Thyroid gland (tissue), 4 donors: Measurements from ENCODE around the gene LINGO4. TPM values are rescaled to one million over a fixed set of nuclear protein-coding genes. Genes with fewer than 3 reads are reported as not detected.

Source experiments
- DNase-seq, 2 donors: peaks; one replicate each; pipeline ENCODE4 v3.0.0-alpha.2; 2019
- H3K27ac ChIP-seq, 3 donors: fragments of 200-600 bp; sonication (generic); 1 replicate in 2 of 3; 2 replicates in 1 of 3; pipeline ENCODE4 v1.5.1; 2016 to 2019; ENCODE audit warnings: mild to moderate bottlenecking in 1 of 3, moderate library complexity in 1 of 3
- H3K27me3 ChIP-seq: fragments of 200-600 bp; sonication (generic); one replicate; pipeline ENCODE4 v1.5.1; 2019
- H3K36me3 ChIP-seq, 2 donors: fragments of 200-600 bp; sonication (generic); one replicate each; pipeline ENCODE4 v1.5.1; 2016 to 2019
- H3K4me1 ChIP-seq, 2 donors: fragments of 200-600 bp; sonication (generic); one replicate each; pipeline ENCODE4 v1.5.1; 2017 to 2019
- H3K4me3 ChIP-seq, 3 donors: fragments of 200-600 bp; sonication (generic); replicated peaks in 1 of 3; 1 replicate in 2 of 3; 2 replicates in 1 of 3; pipeline ENCODE4 v1.5.1; 2016; ENCODE audit warnings: mild to moderate bottlenecking in 1 of 3
- H3K9me3 ChIP-seq: fragments of 200-600 bp; sonication (generic); one replicate; pipeline ENCODE4 v1.5.1; 2017
- POLR2A ChIP-seq, 2 donors: fragments of 450-650 bp; IDR thresholded peaks; one replicate each; pipeline ENCODE4 v1.6.1; 2017; ENCODE audit warnings: antibody characterized with exemption in 2 of 2, mild to moderate bottlenecking in 2 of 2, moderate library complexity in 1 of 2
- WGBS, 2 donors: methylation state at CpG; one replicate each; pipeline ENCODE4 v1.1.5; 2017; 5-methylcytosine and 5-hydroxymethylcytosine counted together
- intact Hi-C: fragments of 100-400 bp; cut with DNase I; formaldehyde crosslinking; loops from one replicate; pipeline ENCODE4 v1.15.1; 2023
- total RNA-seq, 4 donors: library from RNA; depleted of rRNA; stranded (reverse); fragments of >200 nt; gene quantifications; one replicate each; pipeline ENCODE4 v1.2.3, GENCODE V29; 2016
- TF ChIP-seq, protein P1 (sequence below), 6 experiments: fragments of 200-600 bp in 3 of 6; fragments of 450-650 bp in 3 of 6; sonication (generic) in 3 of 6; IDR thresholded peaks; one replicate each; pipeline ENCODE4 v1.5.1; 2016 to 2019; ENCODE audit warnings: antibody characterized with exemption in 6 of 6, mild to moderate bottlenecking in 2 of 6, inconsistent platforms in 1 of 6, moderate library complexity in 1 of 6

Gene LINGO4
- total RNA-seq, 4 donors from 2014 or later: 0.13 to 0.63 (median 0.24) TPM

DNA sequence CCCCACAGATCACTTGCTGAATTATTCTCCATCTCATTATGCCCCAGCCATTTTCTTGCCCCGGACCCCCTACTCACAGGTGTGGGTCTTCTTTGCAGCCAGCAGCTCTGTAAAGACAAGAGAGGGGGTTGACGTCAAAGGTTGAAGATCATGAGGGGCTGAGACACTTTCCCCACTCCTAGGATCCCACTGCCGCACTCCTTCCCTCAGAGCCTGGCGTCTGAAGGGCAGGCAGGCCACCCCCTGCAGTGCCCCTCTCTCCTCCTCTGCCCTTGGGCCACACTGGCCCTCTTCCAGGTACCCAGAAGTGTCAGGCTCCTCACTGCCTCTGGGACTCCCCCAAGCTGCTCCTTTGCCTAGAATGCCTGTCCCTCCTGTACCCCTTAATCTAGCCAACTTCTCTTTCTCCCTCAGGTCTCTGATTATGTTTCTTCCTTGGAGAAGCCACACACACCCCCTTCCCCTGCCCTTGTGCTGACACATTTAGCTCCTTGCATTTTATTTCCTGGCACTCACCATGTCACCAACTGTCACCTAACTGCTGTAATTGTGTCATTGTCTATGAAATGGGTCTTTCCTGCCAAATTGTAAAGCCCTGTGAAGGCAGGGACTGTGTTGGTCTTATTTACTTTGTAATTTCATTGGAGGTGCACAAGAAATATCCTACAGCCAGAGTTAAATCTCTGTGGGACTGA lies 24.3 kb upstream of the LINGO4 start:
- Histone ChIP-seq H3K27ac (peak overlapping the region in 1 of 3 donors; percentile 10), H3K9me3 (no peaks in the 10 kb centered on the region), H3K4me3 (no peak overlapping the region), H3K4me1 (peaks cover 46 to 51% of the 10 kb centered on the region in 2 donors), H3K36me3 (no peaks in the 10 kb centered on the region), H3K27me3 (no peaks in the 10 kb centered on the region)
- 37 to 41% methylated on average over 4 of the region's 4 CpGs for WGBS, 2 donors
- DNase-seq: no peak
- no peak for TF ChIP-seq POLR2A (IDR thresholded peaks at IDR 0.05)
- TF ChIP-seq, protein P1, sequence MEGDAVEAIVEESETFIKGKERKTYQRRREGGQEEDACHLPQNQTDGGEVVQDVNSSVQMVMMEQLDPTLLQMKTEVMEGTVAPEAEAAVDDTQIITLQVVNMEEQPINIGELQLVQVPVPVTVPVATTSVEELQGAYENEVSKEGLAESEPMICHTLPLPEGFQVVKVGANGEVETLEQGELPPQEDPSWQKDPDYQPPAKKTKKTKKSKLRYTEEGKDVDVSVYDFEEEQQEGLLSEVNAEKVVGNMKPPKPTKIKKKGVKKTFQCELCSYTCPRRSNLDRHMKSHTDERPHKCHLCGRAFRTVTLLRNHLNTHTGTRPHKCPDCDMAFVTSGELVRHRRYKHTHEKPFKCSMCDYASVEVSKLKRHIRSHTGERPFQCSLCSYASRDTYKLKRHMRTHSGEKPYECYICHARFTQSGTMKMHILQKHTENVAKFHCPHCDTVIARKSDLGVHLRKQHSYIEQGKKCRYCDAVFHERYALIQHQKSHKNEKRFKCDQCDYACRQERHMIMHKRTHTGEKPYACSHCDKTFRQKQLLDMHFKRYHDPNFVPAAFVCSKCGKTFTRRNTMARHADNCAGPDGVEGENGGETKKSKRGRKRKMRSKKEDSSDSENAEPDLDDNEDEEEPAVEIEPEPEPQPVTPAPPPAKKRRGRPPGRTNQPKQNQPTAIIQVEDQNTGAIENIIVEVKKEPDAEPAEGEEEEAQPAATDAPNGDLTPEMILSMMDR (IDR thresholded peaks at IDR 0.05): no peak
- intact Hi-C loops: loop anchor here (10.0 kb wide), 3 partner anchors 95 to 295 kb away; no protein-coding TSS in a partner anchor

DNA sequence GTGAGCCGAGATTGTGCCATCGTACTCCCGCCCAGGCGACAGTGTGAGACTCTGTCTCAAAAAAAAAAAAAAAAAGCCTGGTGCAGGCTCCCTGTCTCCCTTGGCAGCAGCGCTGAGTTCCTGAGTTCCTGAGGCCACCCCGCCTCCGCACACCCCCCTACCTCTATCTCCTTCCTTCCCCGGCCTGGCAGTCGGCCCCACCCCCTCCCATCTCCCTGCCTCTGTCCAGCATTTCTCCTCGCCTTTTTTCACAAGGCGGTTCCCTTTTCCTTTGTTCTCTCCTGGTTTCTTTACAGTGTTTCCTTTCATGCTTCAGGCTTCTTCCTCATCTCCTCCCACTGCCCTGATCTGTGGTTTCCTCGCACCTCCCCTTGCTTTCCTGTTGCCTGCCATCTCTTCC lies 23.7 kb upstream of the LINGO4 start:
- Histone ChIP-seq H3K4me3 (no peak overlapping the region), H3K4me1 (peaks cover 46 to 51% of the 10 kb centered on the region in 2 donors), H3K36me3 (no peaks in the 10 kb centered on the region), H3K9me3 (no peaks in the 10 kb centered on the region), H3K27ac (peak overlapping the region in 1 of 3 donors; percentile 10), H3K27me3 (no peaks in the 10 kb centered on the region)
- peak; percentile 82 to 88 for DNase-seq
- WGBS, 2 donors: 12 to 16% methylated on average over 8 to 12 of the region's 12 CpGs
- TF ChIP-seq, protein P1 (IDR thresholded peaks at IDR 0.05): no peak
- no peak for TF ChIP-seq POLR2A (IDR thresholded peaks at IDR 0.05)
- intact Hi-C loops: loop anchor here (10.0 kb wide), 1 partner anchor 244 kb away; no protein-coding TSS in a partner anchor

DNA sequence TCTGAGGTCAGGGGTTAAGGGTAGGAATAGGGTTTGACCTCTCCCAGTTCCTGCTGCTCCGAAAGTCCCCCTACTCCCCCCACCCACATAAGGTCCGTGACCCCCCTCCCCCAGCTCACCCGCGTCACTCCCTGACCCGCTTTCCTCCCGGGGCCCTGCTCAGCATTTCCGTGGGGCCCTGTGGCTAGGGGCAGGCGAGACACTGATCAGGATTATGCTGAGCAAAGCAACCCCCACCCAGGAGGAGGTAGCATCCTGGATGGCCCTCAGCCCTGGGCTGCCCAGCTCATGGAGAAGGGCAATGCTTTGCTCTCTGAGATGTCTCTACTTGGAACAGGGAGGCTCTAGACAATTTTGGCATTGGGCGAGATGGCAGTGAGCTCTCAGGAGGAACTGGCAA lies 22.6 kb upstream of the LINGO4 start:
- Histone ChIP-seq H3K4me1 (peaks cover 42% of the 10 kb centered on the region in 2 donors), H3K27ac (no peak overlapping the region), H3K27me3 (no peaks in the 10 kb centered on the region), H3K4me3 (no peak overlapping the region), H3K9me3 (no peaks in the 10 kb centered on the region), H3K36me3 (no peaks in the 10 kb centered on the region)
- WGBS, 2 donors: 69 to 83% methylated on average over 7 to 9 of the region's 9 CpGs
- intact Hi-C loops: loop anchor here (10.0 kb wide), 1 partner anchor 243 kb away; no protein-coding TSS in a partner anchor
- TF ChIP-seq, protein P1 (IDR thresholded peaks at IDR 0.05): no peak
- TF ChIP-seq POLR2A (IDR thresholded peaks at IDR 0.05): no peak
- no peak for DNase-seq

DNA sequence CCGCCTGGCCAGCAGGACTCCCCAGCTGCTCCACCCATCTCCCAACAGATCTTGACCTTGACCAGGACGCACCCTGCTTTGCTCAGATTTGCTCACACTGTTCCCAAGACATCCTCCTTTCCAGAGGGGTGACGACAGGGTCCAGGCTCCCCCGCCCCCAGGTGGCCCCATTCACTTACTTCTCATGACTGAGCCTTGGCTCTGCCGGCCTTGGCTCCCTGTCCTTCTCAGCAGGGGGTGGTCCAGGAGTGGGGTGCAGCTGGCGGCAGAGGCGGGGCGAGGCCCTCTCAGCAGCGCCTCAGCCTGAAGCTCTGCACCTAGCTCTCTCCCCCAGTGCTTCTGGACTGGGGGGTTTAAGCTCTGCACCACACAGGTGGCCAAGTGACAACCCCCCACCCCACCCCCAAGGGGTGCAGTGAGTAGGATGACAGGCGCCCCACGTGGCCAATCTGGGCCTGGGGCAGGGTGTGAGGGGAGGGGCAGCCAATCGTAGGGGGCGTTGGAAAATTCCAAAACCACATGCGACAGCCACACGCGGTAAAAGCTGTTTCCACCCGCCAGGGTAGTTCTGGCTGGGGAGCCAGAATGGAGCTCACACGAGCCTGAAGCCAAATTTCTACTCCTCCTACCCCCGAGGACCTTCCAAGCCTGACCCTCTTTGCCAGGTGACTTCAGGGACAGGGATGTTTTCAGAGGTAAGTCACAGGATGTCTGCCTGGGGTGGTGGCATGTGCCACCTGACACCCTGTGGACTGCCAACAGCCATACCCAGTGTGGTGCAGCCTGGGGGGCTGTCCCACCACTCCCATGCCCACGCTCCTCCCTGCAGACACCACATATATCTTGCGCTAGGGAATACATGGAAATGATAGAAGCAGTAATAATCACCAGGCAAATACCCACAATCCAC lies 20.8 kb upstream of the LINGO4 start:
- no peak overlapping the region for H3K27ac ChIP-seq
- 60 to 63% methylated on average over 13 to 18 of the region's 21 CpGs for WGBS, 2 donors
- DNase-seq: peak; percentile 40 to 57
- H3K27me3 ChIP-seq: no peaks in the 10 kb centered on the region
- no peaks in the 10 kb centered on the region for H3K36me3 ChIP-seq
- H3K4me3 ChIP-seq: no peak overlapping the region
- intact Hi-C loops: loop anchor here (10.0 kb wide), 1 partner anchor 241 kb away; no protein-coding TSS in a partner anchor
- H3K9me3 ChIP-seq: no peaks in the 10 kb centered on the region
- TF ChIP-seq, protein P1 (IDR thresholded peaks at IDR 0.05): no peak
- TF ChIP-seq POLR2A (IDR thresholded peaks at IDR 0.05): no peak
- peaks cover 33 to 37% of the 10 kb centered on the region in 2 donors for H3K4me1 ChIP-seq
